Measurements from ENCODE around the gene LRRK2.

The LRRK2 gene

DNA sequence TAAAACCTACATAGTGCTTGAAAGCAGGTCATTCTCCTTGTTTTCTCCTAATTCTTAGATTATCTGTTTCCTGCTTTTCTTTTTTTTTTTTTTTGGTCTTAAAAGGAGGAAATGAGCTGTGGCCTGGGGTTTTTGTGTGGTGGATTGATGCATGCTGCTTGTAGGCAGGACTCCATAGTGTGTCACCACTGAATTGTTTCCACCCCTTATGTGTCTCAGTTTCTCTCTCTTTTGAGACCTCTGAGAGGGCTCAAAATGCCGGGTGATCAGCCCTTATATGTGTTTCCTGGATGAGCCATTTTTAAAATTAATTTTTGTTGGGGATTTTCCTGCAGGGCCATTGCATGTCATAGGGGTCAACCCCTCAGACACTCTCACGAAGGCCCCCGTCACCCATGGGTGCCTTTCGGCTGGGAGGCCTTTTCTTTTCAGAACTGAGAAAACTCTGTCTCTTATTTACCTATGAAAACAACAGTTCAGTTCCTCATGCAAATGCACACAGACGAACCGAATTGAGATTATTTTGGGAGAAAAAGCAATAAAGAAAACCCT lies 32.0 kb upstream of the LRRK2 start:
- Histone ChIP-seq H3K27ac (ENCODE audit: insufficient read depth, low read depth, low read length, poor library complexity, severe bottlenecking) (no peak overlapping the region), H3K9me3 (ENCODE audit: control insufficient read depth, low read length) (peaks cover 3% of the 10 kb centered on the region), H3K36me3 (ENCODE audit: control insufficient read depth, insufficient read depth, low read length) (no peaks in the 10 kb centered on the region), H3K27me3 (ENCODE audit: control insufficient read depth, insufficient read depth, low read length, poor library complexity, severe bottlenecking) (no peaks in the 10 kb centered on the region), H3K4me3 (ENCODE audit: insufficient read depth, low read depth, low read length) (no peak overlapping the region), H3K4me1 (ENCODE audit: control insufficient read depth, insufficient read depth, low read length) (no peaks in the 10 kb centered on the region)
- 91 to 96% methylated on average over 6 of the region's 6 CpGs for WGBS, 2 experiments

GRCh38 chr12:40194846-40195245 lies 30.0 kb upstream of the LRRK2 start:
- no peaks in the 10 kb centered on the region for H3K27me3 ChIP-seq (ENCODE audit: control insufficient read depth, insufficient read depth, low read length, poor library complexity, severe bottlenecking)
- no peak overlapping the region for H3K27ac ChIP-seq (ENCODE audit: insufficient read depth, low read depth, low read length, poor library complexity, severe bottlenecking)
- H3K4me1 ChIP-seq (ENCODE audit: control insufficient read depth, insufficient read depth, low read length) = no peaks in the 10 kb centered on the region
- no peaks in the 10 kb centered on the region for H3K9me3 ChIP-seq (ENCODE audit: control insufficient read depth, low read length)
- no peak overlapping the region for H3K4me3 ChIP-seq (ENCODE audit: insufficient read depth, low read depth, low read length)
- 94 to 97% methylated on average over 2 to 3 of the region's 3 CpGs for WGBS, 2 experiments
- H3K36me3 ChIP-seq (ENCODE audit: control insufficient read depth, insufficient read depth, low read length) = no peaks in the 10 kb centered on the region

DNA sequence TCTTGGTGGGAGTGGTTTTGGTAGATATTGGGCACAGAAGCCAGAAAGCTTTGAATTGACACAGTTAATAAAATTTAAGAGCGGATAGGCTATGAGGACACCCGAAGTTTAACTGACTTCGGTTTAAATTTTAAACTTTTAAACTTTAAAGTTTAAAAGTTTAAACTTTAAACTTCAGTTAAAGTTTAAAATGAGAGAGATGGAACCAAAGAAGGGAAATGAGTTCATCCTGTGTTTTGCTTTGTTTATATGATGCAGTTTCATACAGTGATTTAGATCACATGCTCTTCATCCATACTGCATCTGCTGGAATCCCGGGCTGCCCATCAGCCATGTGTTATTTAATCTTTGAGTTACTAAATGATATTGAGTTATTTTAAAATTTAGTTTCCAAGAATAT lies 27.2 kb upstream of the LRRK2 start:
- 73 to 100% methylated on average over 3 to 4 of the region's 4 CpGs for WGBS, 2 experiments
- Histone ChIP-seq H3K27me3 (ENCODE audit: control insufficient read depth, insufficient read depth, low read length, poor library complexity, severe bottlenecking) (no peaks in the 10 kb centered on the region), H3K9me3 (ENCODE audit: control insufficient read depth, low read length) (no peaks in the 10 kb centered on the region), H3K4me1 (ENCODE audit: control insufficient read depth, insufficient read depth, low read length) (no peaks in the 10 kb centered on the region), H3K36me3 (ENCODE audit: control insufficient read depth, insufficient read depth, low read length) (no peaks in the 10 kb centered on the region), H3K4me3 (ENCODE audit: insufficient read depth, low read depth, low read length) (no peak overlapping the region), H3K27ac (ENCODE audit: insufficient read depth, low read depth, low read length, poor library complexity, severe bottlenecking) (no peak overlapping the region)

GRCh38 chr12:40198601-40199000 lies 26.2 kb upstream of the LRRK2 start:
- no peaks in the 10 kb centered on the region for H3K36me3 ChIP-seq (ENCODE audit: control insufficient read depth, insufficient read depth, low read length)
- H3K27ac ChIP-seq (ENCODE audit: insufficient read depth, low read depth, low read length, poor library complexity, severe bottlenecking) = no peak overlapping the region
- no peaks in the 10 kb centered on the region for H3K27me3 ChIP-seq (ENCODE audit: control insufficient read depth, insufficient read depth, low read length, poor library complexity, severe bottlenecking)
- H3K4me1 ChIP-seq (ENCODE audit: control insufficient read depth, insufficient read depth, low read length) = no peaks in the 10 kb centered on the region
- H3K9me3 ChIP-seq (ENCODE audit: control insufficient read depth, low read length) = no peaks in the 10 kb centered on the region
- 94 to 96% methylated on average over 4 of the region's 4 CpGs for WGBS, 2 experiments
- no peak overlapping the region for H3K4me3 ChIP-seq (ENCODE audit: insufficient read depth, low read depth, low read length)

GRCh38 chr12:40202095-40203059 lies 22.4 kb upstream of the LRRK2 start:
- H3K36me3 ChIP-seq (ENCODE audit: control insufficient read depth, insufficient read depth, low read length) = no peaks in the 10 kb centered on the region
- no peak overlapping the region for H3K4me3 ChIP-seq (ENCODE audit: insufficient read depth, low read depth, low read length)
- no peaks in the 10 kb centered on the region for H3K4me1 ChIP-seq (ENCODE audit: control insufficient read depth, insufficient read depth, low read length)
- H3K9me3 ChIP-seq (ENCODE audit: control insufficient read depth, low read length) = no peaks in the 10 kb centered on the region
- WGBS, 2 experiments = 67 to 96% methylated on average over 1 of the region's 1 CpG
- no peak overlapping the region for H3K27ac ChIP-seq (ENCODE audit: insufficient read depth, low read depth, low read length, poor library complexity, severe bottlenecking)
- no peaks in the 10 kb centered on the region for H3K27me3 ChIP-seq (ENCODE audit: control insufficient read depth, insufficient read depth, low read length, poor library complexity, severe bottlenecking)

DNA sequence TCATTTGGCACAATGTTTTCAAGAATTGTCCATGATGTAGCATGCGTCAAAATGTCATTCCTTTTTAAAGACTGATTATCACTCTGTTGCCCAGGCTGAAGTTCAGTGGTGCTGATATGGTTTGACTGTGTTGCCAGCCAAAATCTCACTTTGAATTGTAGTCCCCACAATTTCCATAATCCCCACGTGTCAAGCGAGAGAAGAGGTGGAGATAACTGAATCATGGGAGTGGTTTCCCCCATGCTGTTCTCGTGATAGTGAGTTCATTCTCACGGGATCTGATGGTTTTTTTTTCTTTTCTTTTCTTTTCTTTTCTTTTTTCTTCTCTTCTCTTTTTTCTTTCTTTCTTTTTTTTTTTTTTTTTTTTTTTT lies 21.8 kb upstream of the LRRK2 start:
- no peaks in the 10 kb centered on the region for H3K27me3 ChIP-seq (ENCODE audit: control insufficient read depth, insufficient read depth, low read length, poor library complexity, severe bottlenecking)
- H3K36me3 ChIP-seq (ENCODE audit: control insufficient read depth, insufficient read depth, low read length) = no peaks in the 10 kb centered on the region
- WGBS, 2 experiments = 87 to 91% methylated on average over 1 to 5 of the region's 5 CpGs
- H3K4me3 ChIP-seq (ENCODE audit: insufficient read depth, low read depth, low read length) = no peak overlapping the region
- H3K9me3 ChIP-seq (ENCODE audit: control insufficient read depth, low read length) = no peaks in the 10 kb centered on the region
- no peaks in the 10 kb centered on the region for H3K4me1 ChIP-seq (ENCODE audit: control insufficient read depth, insufficient read depth, low read length)
- H3K27ac ChIP-seq (ENCODE audit: insufficient read depth, low read depth, low read length, poor library complexity, severe bottlenecking) = no peak overlapping the region

DNA sequence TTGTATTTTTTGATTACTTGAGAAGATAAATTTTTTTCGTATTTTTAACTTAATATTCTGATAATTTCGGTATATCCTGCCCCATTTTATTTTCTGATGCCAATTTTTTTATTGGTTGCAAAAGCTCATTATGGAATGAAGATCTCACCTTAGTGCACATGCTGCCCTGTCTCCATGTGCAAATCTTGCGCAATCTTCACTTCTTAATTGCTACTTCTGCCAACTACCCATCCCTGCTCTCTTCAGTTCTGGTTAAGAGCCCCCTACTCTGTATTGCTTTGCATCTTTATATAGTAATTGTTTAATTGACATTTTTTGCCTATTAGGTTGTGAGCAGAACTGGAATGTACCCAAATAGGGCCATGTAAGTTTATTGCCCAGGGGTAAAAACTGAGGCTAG lies 20.5 kb upstream of the LRRK2 start:
- Histone ChIP-seq H3K4me1 (ENCODE audit: control insufficient read depth, insufficient read depth, low read length) (no peaks in the 10 kb centered on the region), H3K36me3 (ENCODE audit: control insufficient read depth, insufficient read depth, low read length) (no peaks in the 10 kb centered on the region), H3K4me3 (ENCODE audit: insufficient read depth, low read depth, low read length) (no peak overlapping the region), H3K27ac (ENCODE audit: insufficient read depth, low read depth, low read length, poor library complexity, severe bottlenecking) (no peak overlapping the region), H3K27me3 (ENCODE audit: control insufficient read depth, insufficient read depth, low read length, poor library complexity, severe bottlenecking) (no peaks in the 10 kb centered on the region), H3K9me3 (ENCODE audit: control insufficient read depth, low read length) (no peaks in the 10 kb centered on the region)
- 96% methylated on average over 2 to 3 of the region's 3 CpGs for WGBS, 2 experiments

- Histone ChIP-seq H3K27ac (ENCODE audit: insufficient read depth, low read depth, low read length, poor library complexity, severe bottlenecking) (no peak overlapping the region), H3K9me3 (ENCODE audit: control insufficient read depth, low read length) (no peaks in the 10 kb centered on the region), H3K4me1 (ENCODE audit: control insufficient read depth, insufficient read depth, low read length) (no peaks in the 10 kb centered on the region), H3K27me3 (ENCODE audit: control insufficient read depth, insufficient read depth, low read length, poor library complexity, severe bottlenecking) (no peaks in the 10 kb centered on the region), H3K36me3 (ENCODE audit: control insufficient read depth, insufficient read depth, low read length) (no peaks in the 10 kb centered on the region), H3K4me3 (ENCODE audit: insufficient read depth, low read depth, low read length) (no peak overlapping the region)
- 95 to 99% methylated on average over 2 of the region's 2 CpGs for WGBS, 2 experiments
Observed at GRCh38 chr12:40207551-40207950, 17.2 kb upstream of the LRRK2 start.

DNA sequence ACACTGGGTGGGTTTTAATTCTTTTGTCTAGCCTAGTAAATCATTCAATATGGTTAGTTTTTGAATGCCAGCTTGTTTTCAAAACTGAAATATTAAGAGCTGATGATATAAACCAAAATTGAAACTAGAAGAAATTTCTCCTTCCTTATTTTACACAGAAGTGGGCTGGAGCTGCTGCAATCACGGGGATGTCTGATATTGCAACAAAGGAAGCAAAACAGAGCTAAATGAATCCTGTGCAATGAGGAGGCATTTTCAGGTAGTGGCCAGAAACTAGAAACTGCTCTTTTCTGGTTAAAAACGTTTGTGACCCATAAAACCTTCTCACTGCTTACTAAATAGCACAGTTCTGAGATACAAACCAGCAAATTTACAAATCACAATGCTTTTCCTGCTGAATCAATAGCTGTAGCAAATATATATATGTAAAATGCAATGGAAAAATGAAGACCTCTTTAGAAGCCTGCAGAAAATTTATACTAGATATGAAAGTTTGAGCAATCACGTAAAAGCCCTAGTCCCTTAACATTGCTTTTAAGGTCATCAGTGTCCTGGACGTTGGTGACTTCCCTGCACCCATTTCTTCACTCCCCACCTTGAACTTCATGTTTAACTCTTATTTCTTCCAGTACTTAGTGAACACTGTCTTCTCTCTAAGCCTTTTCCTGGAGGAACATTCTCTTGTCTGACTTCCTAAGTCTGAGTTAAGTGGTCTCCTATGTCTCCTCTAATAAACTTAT lies 15.9 kb upstream of the LRRK2 start:
- Histone ChIP-seq H3K4me3 (ENCODE audit: insufficient read depth, low read depth, low read length) (no peak overlapping the region), H3K27ac (ENCODE audit: insufficient read depth, low read depth, low read length, poor library complexity, severe bottlenecking) (no peak overlapping the region), H3K36me3 (ENCODE audit: control insufficient read depth, insufficient read depth, low read length) (no peaks in the 10 kb centered on the region), H3K9me3 (ENCODE audit: control insufficient read depth, low read length) (no peaks in the 10 kb centered on the region), H3K27me3 (ENCODE audit: control insufficient read depth, insufficient read depth, low read length, poor library complexity, severe bottlenecking) (no peaks in the 10 kb centered on the region), H3K4me1 (ENCODE audit: control insufficient read depth, insufficient read depth, low read length) (no peaks in the 10 kb centered on the region)
- 80 to 81% methylated on average over 4 of the region's 4 CpGs for WGBS, 2 experiments

DNA sequence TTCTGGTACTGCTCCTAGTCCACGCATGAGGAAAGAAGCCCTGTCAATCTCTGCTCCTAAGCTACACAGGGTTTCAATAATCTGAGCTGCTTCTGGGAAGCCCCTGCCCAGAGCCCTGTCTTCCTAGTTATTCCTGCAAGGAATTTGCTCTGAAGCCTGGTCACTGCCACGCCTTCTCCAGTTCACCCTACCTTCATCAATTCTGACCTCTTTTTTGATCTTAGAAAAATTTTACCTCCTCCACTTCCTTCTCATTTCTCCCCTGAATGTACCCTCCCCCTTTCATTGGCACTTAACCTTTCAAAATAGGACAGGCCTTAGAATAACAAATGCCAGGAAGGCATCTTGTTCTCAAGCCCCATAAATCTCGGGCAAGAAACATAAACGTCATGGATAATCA lies 14.9 kb upstream of the LRRK2 start:
- 94 to 97% methylated on average over 2 to 4 of the region's 4 CpGs for WGBS, 2 experiments
- H3K27ac ChIP-seq (ENCODE audit: insufficient read depth, low read depth, low read length, poor library complexity, severe bottlenecking) = no peak overlapping the region
- no peak overlapping the region for H3K4me3 ChIP-seq (ENCODE audit: insufficient read depth, low read depth, low read length)
- H3K9me3 ChIP-seq (ENCODE audit: control insufficient read depth, low read length) = no peaks in the 10 kb centered on the region
- H3K27me3 ChIP-seq (ENCODE audit: control insufficient read depth, insufficient read depth, low read length, poor library complexity, severe bottlenecking) = no peaks in the 10 kb centered on the region
- no peaks in the 10 kb centered on the region for H3K36me3 ChIP-seq (ENCODE audit: control insufficient read depth, insufficient read depth, low read length)
- H3K4me1 ChIP-seq (ENCODE audit: control insufficient read depth, insufficient read depth, low read length) = no peaks in the 10 kb centered on the region

Data from ectodermal cell (in vitro differentiated cells).